OCI-LY7 (cell line): ENCODE results near the gene TENT5C.

Experiments used
- CTCF ChIP-seq: fragments of 200-600 bp; sonication (generic); conservative IDR thresholded peaks from 2 replicates; pipeline ENCODE4 v1.5.1; 2014; ENCODE audit warnings: mild to moderate bottlenecking, antibody characterized with exemption, low read length, moderate library complexity, mixed read lengths
- EZH2phosphoT487 ChIP-seq: fragments of 200-600 bp; sonication (generic); IDR thresholded peaks from 2 replicates; pipeline ENCODE4 v1.6.1; 2018; ENCODE audit warnings: low read depth, borderline replicate concordance, mild to moderate bottlenecking, mixed run types, antibody characterized with exemption, low read length, moderate library complexity, mixed read lengths

GRCh38 chr1:117589544-117589943 is 16.3 kb upstream of the TENT5C start:
- TF ChIP-seq CTCF (no peak), EZH2phosphoT487 (no peak)
